ENCODE measurements around the gene ARID1B. TPM values are rescaled to one million over a fixed set of nuclear protein-coding genes. Genes with fewer than 3 reads are reported as not detected.

The ARID1B gene
- total and polyA plus RNA-seq, 2 of the 13 experiments (the other 11 are each of a cell fraction or from before 2014, with no cell fraction given) = 20.1 to 32.6 TPM

GRCh38 chr6:157223511-157223910, 446.3 kb downstream of the ARID1B start (continued):
- TF ChIP-seq SNAPC4 (CRISPR knock-in tag; IDR thresholded peaks at IDR 0.05) (no peak), FOXK2 (IDR thresholded peaks at IDR 0.05) (no peak), ZNF331 (CRISPR knock-in tag; IDR thresholded peaks at IDR 0.05) (no peak), SNRNP70 (IDR thresholded peaks at IDR 0.05; ENCODE audit: low read depth, low read length) (no peak)

GRCh38 chr6:157224178-157224950, 447.2 kb downstream of the ARID1B start:
- Histone ChIP-seq H3K9ac (ENCODE audit: insufficient read depth, low read depth, low read length) (no peak overlapping the region), H3K9me3 (ENCODE audit: low read length) (no peaks in the 10 kb centered on the region), H3K27ac (ENCODE audit: extremely low read length, insufficient read depth, low read length) (no peak overlapping the region), H3K4me1 (ENCODE audit: insufficient read depth, low read length) (peaks cover 18% of the 10 kb centered on the region), H3K79me2 (ENCODE audit: insufficient read depth, low read length) (no peaks in the 10 kb centered on the region), H2AFZ (ENCODE audit: low read length) (no peak overlapping the region), H3K4me3 (replicated peaks in 1 of 3; ENCODE audit: insufficient read depth in 1 of 3, low read depth in 2 of 3, low read length in 3 of 3) (no peak overlapping the region), H3K4me2 (ENCODE audit: low read depth, low read length) (no peak overlapping the region), H3K27me3 (ENCODE audit: control insufficient read depth in 1 of 2, insufficient read depth in 2 of 2, low read length in 2 of 2) (peaks cover 15 to 67% of the 10 kb centered on the region in 2 experiments), H4K20me1 (ENCODE audit: insufficient read depth, low read length) (no peaks in the 10 kb centered on the region), H3K36me3 (replicated peaks in 1 of 2; ENCODE audit: control insufficient read depth in 1 of 2, insufficient read depth in 2 of 2, low read length in 2 of 2) (no peaks in the 10 kb centered on the region)
- intact Hi-C loops (cut with micrococcal nuclease; ENCODE audit: unreplicated experiment) (no loop called here), in situ Hi-C loops (cut with HindIII; ENCODE audit: extremely low pct_ligation_motif_present, low pct_unique_long_range_greater_than_20kb) (no loop called here)
- no peak for TF ChIP-seq NFYB (CRISPR knock-in tag; IDR thresholded peaks at IDR 0.05)
- BruUV-seq (replicated peaks) = no TSS peak
- no peak for ATAC-seq
- ChIA-PET POLR2A (no interaction called here), CTCF (ENCODE audit: low intra/inter-chr PET ratio, low total read pairs) (no interaction called here)
- no peak for FAIRE-seq
- DNase-seq (ENCODE audit: low spot score) = no peak
- WGBS (ENCODE audit: low lambda C conversion rate) = 51% methylated on average over 31 of the region's 33 CpGs
